ENCODE results near the gene ZC3H10.

ZC3H10 gene

GRCh38 chr12:56084958-56085543 is 33.0 kb upstream of the ZC3H10 start:
- TF ChIP-seq CTCF (IDR thresholded peaks at IDR 0.05; ENCODE audit: control extremely low read depth, extremely low read depth, low read depth, missing control alignments) = peak; percentile 25
- no peak for DNase-seq (ENCODE audit: extremely low spot score)

GRCh38 chr12:56086096-56086495 is 32.0 kb upstream of the ZC3H10 start:
- no peak for TF ChIP-seq CTCF (IDR thresholded peaks at IDR 0.05; ENCODE audit: control extremely low read depth, extremely low read depth, low read depth, missing control alignments)
- DNase-seq (ENCODE audit: extremely low spot score) = no peak
- POLR2A ChIA-PET = no interaction called here
- CTCF ChIA-PET = interaction anchor here (0.8 to 1.4 kb wide), 8 partner anchors 9 to 79 kb away, joined by 3 to 5 read pairs (median 3); no protein-coding TSS in a partner anchor

More at GRCh38 chr12:56084958-56085543, 33.0 kb upstream of the ZC3H10 start:
- ChIA-PET POLR2A (interaction anchor here (0.6 kb wide), 1 partner anchor 91 kb away, joined by 6 read pairs; no protein-coding TSS in a partner anchor), CTCF (interaction anchor here (0.8 to 1.4 kb wide), 10 partner anchors 8 to 78 kb away, joined by 3 to 5 read pairs (median 3); no protein-coding TSS in a partner anchor)

GRCh38 chr12:56086608-56087007 is 31.5 kb upstream of the ZC3H10 start:
- ChIA-PET POLR2A (no interaction called here), CTCF (no interaction called here)
- TF ChIP-seq CTCF (IDR thresholded peaks at IDR 0.05; ENCODE audit: control extremely low read depth, extremely low read depth, low read depth, missing control alignments) = no peak
- no peak for DNase-seq (ENCODE audit: extremely low spot score)

- TF ChIP-seq CTCF (IDR thresholded peaks at IDR 0.05; ENCODE audit: control extremely low read depth, extremely low read depth, low read depth, missing control alignments) = no peak
- ChIA-PET POLR2A (no interaction called here), CTCF (no interaction called here)
- no peak for DNase-seq (ENCODE audit: extremely low spot score)
Observed at GRCh38 chr12:56087220-56087619, 30.8 kb upstream of the ZC3H10 start.

- ChIA-PET POLR2A (no interaction called here), CTCF (interaction anchor here (1.3 to 1.8 kb wide), 2 partner anchors 12 to 19 kb away, joined by 3 to 4 read pairs; no protein-coding TSS in a partner anchor)
- no peak for TF ChIP-seq CTCF (IDR thresholded peaks at IDR 0.05; ENCODE audit: control extremely low read depth, extremely low read depth, low read depth, missing control alignments)
- no peak for DNase-seq (ENCODE audit: extremely low spot score)
Observed at GRCh38 chr12:56097738-56098137, 20.3 kb upstream of the ZC3H10 start.

- POLR2A ChIA-PET = no interaction called here
Observed at GRCh38 chr12:56098592-56098991, 19.5 kb upstream of the ZC3H10 start.

More at GRCh38 chr12:56098592-56098991, 19.5 kb upstream of the ZC3H10 start:
- CTCF ChIA-PET = interaction anchor here (1.8 kb wide), 1 partner anchor 13 kb away, joined by 4 read pairs; no protein-coding TSS in a partner anchor
- DNase-seq (ENCODE audit: extremely low spot score) = no peak
- TF ChIP-seq CTCF (IDR thresholded peaks at IDR 0.05; ENCODE audit: control extremely low read depth, extremely low read depth, low read depth, missing control alignments) = no peak

Data from GM10248 (cell line).